Natural killer cell (primary cell): ENCODE results near the gene TPI1. TPM values are rescaled to one million over a fixed set of nuclear protein-coding genes. Genes with fewer than 3 reads are reported as not detected.

Experiments
- ATAC-seq, 3 donors: fragments of 150-1000 bp in 2 of 3; fragments of 200-7000 bp in 1 of 3; cut with Tn5 transposase; 1 replicate in 1 of 3; 2 replicates in 2 of 3; pipeline ENCODE4 v1.10.0; 2021; ENCODE audit warnings: mild to moderate bottlenecking in 2 of 3, moderate library complexity in 2 of 3
- DNase-seq, 2 donors: peaks; one replicate each; pipeline versions ENCODE4 v3.0.0 to v3.0.0-alpha.2; 2013 to 2021; ENCODE audit warnings: mixed read lengths in 1 of 2
- H3K27ac ChIP-seq: one replicate; pipeline ENCODE4 v1.5.1; 2013; ENCODE audit warnings: mild to moderate bottlenecking, low read length
- H3K27me3 ChIP-seq: one replicate; pipeline ENCODE4 v1.6.1; 2013; ENCODE audit warnings: low read length; ENCODE audit not compliant: control insufficient read depth, insufficient read depth
- H3K36me3 ChIP-seq: one replicate; pipeline ENCODE4 v1.6.1; 2013; ENCODE audit warnings: low read length; ENCODE audit not compliant: control insufficient read depth, insufficient read depth
- H3K4me1 ChIP-seq: one replicate; pipeline ENCODE4 v1.6.1; 2013; ENCODE audit warnings: low read length; ENCODE audit not compliant: control insufficient read depth, insufficient read depth
- H3K4me3 ChIP-seq: one replicate; pipeline ENCODE4 v1.5.1; 2013; ENCODE audit warnings: low read length
- H3K9me3 ChIP-seq: one replicate; pipeline ENCODE4 v1.6.1; 2013; ENCODE audit warnings: low read length; ENCODE audit not compliant: control insufficient read depth, insufficient read depth
- H3K27ac Mint-ChIP-seq, 2 donors: one replicate each; pipeline ENCODE4 v1.8.0; 2022; ENCODE audit warnings: mild to moderate bottlenecking in 2 of 2, mixed read lengths in 2 of 2, moderate library complexity in 1 of 2
- H3K27me3 Mint-ChIP-seq, 2 donors: one replicate each; pipeline ENCODE4 v1.8.0; 2022; ENCODE audit warnings: low read depth in 2 of 2, mixed read lengths in 2 of 2
- H3K36me3 Mint-ChIP-seq: one replicate; pipeline ENCODE4 v1.8.0; 2022; ENCODE audit warnings: mixed read lengths
- H3K4me1 Mint-ChIP-seq, 2 donors: one replicate each; pipeline ENCODE4 v1.8.0; 2022; ENCODE audit warnings: mixed read lengths in 2 of 2
- H3K4me3 Mint-ChIP-seq: one replicate; pipeline ENCODE4 v1.8.0; 2022; ENCODE audit warnings: mild to moderate bottlenecking, moderate library complexity, mixed read lengths
- H3K9me3 Mint-ChIP-seq, 2 donors: one replicate each; pipeline ENCODE4 v1.8.0; 2022; ENCODE audit warnings: mixed read lengths in 2 of 2
- CTCF ChIP-seq: fragments of 200-600 bp; IDR thresholded peaks from one replicate; pipeline ENCODE4 v1.8.0; 2022; ENCODE audit warnings: antibody characterized with exemption
- WGBS: methylation state at CpG from one replicate; pipeline ENCODE4 v1.1.7; 2013; ENCODE audit warnings: missing lambda C conversion rate; ENCODE audit not compliant: insufficient coverage; 5-methylcytosine and 5-hydroxymethylcytosine counted together
- intact Hi-C: fragments of 100-400 bp; cut with micrococcal nuclease; formaldehyde crosslinking; loops from one replicate; pipeline ENCODE4 v1.14.2; 2022
- total RNA-seq, 4 donors: library from RNA; stranded (reverse); fragments of 120-200 nt in 1 of 4; gene quantifications; one replicate each; pipeline versions ENCODE4 v1.2.3 to v1.2.4, GENCODE V29; 2013 to 2022

The TPI1 gene
- total RNA-seq, 3 donors from 2014 or later (not counting 1 experiment from before 2014, with no cell fraction given) = 167 to 196 (median 189) TPM

- no peaks in the 10 kb centered on the region for H3K36me3 Mint-ChIP-seq
- H3K4me3 ChIP-seq = no peak overlapping the region
- H3K36me3 ChIP-seq = no peaks in the 10 kb centered on the region
- intact Hi-C loops = no loop called here
- peaks cover 21% of the 10 kb centered on the region for H3K4me1 ChIP-seq
- H3K9me3 ChIP-seq = no peaks in the 10 kb centered on the region
- peaks cover 20 to 28% of the 10 kb centered on the region in 2 donors for H3K4me1 Mint-ChIP-seq
- no peak overlapping the region for H3K27ac Mint-ChIP-seq
- ATAC-seq (no peak), DNase-seq (no peak)
- peak overlapping the region; percentile 94 for H3K4me3 Mint-ChIP-seq
- peaks cover 37% of the 10 kb centered on the region for H3K27me3 ChIP-seq
- 90% methylated on average over 10 of the region's 11 CpGs for WGBS
- TF ChIP-seq CTCF = no peak
- no peak overlapping the region for H3K27ac ChIP-seq
- no peaks in the 10 kb centered on the region for H3K9me3 Mint-ChIP-seq
- H3K27me3 Mint-ChIP-seq = peaks cover 50% of the 10 kb centered on the region in 2 donors
Measured at GRCh38 chr12:6830286-6830890, 36.9 kb upstream of the TPI1 start.

- WGBS = 88% methylated on average over 6 of the region's 6 CpGs
- no peak for TF ChIP-seq CTCF
- intact Hi-C loops = no loop called here
- Histone ChIP-seq H3K4me3 (no peak overlapping the region), H3K27ac (no peak overlapping the region), H3K27me3 (peaks cover 30% of the 10 kb centered on the region), H3K36me3 (no peaks in the 10 kb centered on the region), H3K4me1 (peaks cover 22% of the 10 kb centered on the region), H3K9me3 (no peaks in the 10 kb centered on the region)
- ATAC-seq = no peak
- Mint-ChIP-seq H3K36me3 (no peaks in the 10 kb centered on the region), H3K27me3 (peaks cover 43 to 47% of the 10 kb centered on the region in 2 donors), H3K9me3 (no peaks in the 10 kb centered on the region), H3K4me1 (peaks cover 20 to 24% of the 10 kb centered on the region in 2 donors), H3K4me3 (peak overlapping the region; percentile 35), H3K27ac (no peak overlapping the region)
- no peak for DNase-seq
Measured at GRCh38 chr12:6830999-6831398, 36.3 kb upstream of the TPI1 start.

GRCh38 chr12:6831450-6831995 lies 35.8 kb upstream of the TPI1 start:
- Histone ChIP-seq H3K4me1 (peaks cover 23% of the 10 kb centered on the region), H3K27ac (no peak overlapping the region), H3K4me3 (no peak overlapping the region), H3K36me3 (no peaks in the 10 kb centered on the region), H3K9me3 (no peaks in the 10 kb centered on the region), H3K27me3 (peaks cover 26% of the 10 kb centered on the region)
- Mint-ChIP-seq H3K27ac (no peak overlapping the region), H3K27me3 (peaks cover 38 to 41% of the 10 kb centered on the region in 2 donors), H3K4me3 (peak overlapping the region; percentile 35), H3K36me3 (no peaks in the 10 kb centered on the region), H3K4me1 (peaks cover 20 to 24% of the 10 kb centered on the region in 2 donors), H3K9me3 (no peaks in the 10 kb centered on the region)
- no peak for TF ChIP-seq CTCF
- no peak for DNase-seq
- WGBS = 91% methylated on average over 12 of the region's 12 CpGs
- intact Hi-C loops = no loop called here
- no peak for ATAC-seq
